AG09309 (cell line): ENCODE measurements around the gene SRRD.

ENCODE experiments used
- DNase-seq: peaks from one replicate; pipeline ENCODE4 v3.0.0-alpha.2; 2010; ENCODE audit warnings: low read depth
- H3K4me3 ChIP-seq: 2 replicates; pipeline ENCODE4 v1.5.1; 2011; ENCODE audit warnings: mild to moderate bottlenecking, low read depth, low read length, moderate library complexity; ENCODE audit not compliant: control insufficient read depth
- TF ChIP-seq, protein P1 (sequence below): IDR thresholded peaks from 2 replicates; pipeline ENCODE4 v1.5.1; 2011; ENCODE audit warnings: mild to moderate bottlenecking, low read depth, low read length, inconsistent platforms; ENCODE audit not compliant: insufficient read depth, control insufficient read depth; ENCODE audit errors: missing control alignments

SRRD gene

DNA sequence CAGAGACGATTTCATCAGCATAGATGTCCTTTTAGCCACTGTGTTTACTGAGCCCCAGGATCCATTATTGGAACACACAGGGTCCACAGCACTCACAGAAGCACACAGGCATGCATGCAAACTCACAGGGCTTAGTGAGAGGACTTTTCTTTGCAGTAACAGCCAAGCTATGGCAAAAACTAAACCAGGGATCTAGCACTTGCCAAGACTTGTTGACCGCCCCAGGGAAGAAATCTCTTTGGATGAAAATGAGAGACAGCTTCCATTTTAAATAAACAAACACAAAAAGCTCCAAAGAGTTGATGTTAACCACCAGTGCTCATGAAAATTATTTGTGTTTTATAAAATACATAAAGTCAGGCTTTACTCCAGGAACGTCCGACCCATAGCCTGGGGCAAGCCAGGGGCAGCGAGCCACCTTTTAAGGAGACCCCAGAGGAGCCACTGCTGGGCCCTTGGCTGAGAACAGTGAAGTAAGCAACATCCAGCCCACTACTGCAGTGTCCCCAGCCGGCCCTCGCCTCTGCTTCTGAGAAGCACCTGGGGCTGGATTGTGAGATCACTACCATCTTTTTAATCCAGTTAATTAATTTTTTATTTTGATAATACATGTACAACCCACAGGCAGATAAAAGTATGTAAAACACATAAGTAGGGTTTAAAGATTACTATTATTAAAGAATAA is 50.6 kb downstream of the SRRD start:
- H3K4me3 ChIP-seq = no peak overlapping the region
- DNase-seq = no peak
- TF ChIP-seq, protein P1, sequence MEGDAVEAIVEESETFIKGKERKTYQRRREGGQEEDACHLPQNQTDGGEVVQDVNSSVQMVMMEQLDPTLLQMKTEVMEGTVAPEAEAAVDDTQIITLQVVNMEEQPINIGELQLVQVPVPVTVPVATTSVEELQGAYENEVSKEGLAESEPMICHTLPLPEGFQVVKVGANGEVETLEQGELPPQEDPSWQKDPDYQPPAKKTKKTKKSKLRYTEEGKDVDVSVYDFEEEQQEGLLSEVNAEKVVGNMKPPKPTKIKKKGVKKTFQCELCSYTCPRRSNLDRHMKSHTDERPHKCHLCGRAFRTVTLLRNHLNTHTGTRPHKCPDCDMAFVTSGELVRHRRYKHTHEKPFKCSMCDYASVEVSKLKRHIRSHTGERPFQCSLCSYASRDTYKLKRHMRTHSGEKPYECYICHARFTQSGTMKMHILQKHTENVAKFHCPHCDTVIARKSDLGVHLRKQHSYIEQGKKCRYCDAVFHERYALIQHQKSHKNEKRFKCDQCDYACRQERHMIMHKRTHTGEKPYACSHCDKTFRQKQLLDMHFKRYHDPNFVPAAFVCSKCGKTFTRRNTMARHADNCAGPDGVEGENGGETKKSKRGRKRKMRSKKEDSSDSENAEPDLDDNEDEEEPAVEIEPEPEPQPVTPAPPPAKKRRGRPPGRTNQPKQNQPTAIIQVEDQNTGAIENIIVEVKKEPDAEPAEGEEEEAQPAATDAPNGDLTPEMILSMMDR = no peak

DNA sequence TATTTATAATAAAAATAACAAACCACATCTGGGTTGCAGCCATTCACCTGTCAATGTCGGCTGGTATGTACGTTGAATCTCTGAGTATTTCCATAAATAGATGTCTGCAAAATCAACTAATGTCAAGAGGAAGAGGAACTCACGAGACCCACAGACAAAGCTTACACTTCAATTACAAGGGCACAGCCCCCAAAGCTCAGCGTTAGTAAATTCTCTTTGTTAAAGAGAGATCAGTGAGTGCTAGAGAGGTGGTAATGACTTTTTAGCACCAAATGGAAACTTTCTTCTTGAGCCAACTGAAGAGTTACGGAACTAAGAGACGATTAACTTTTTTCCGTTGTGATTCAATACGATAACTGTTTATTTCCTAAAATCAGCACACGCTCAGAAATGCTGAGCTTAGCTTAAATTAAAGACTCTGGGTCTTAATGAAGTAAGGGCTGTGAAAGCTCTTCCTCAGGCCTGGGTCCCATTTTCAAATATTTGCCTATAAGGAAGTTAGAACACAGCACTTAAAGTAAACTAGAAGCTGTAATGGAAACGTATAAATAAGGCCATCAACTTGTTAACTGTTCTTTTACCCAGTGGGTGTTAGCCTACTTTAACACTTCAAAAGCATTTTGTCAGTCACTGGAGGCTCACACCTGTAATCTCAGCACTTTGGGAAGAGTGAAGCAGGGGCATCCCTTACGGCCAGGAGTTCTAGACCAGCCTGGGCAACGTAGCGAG is 51.4 kb downstream of the SRRD start:
- TF ChIP-seq, protein P1 = no peak
- no peak overlapping the region for H3K4me3 ChIP-seq
- DNase-seq = no peak

DNA sequence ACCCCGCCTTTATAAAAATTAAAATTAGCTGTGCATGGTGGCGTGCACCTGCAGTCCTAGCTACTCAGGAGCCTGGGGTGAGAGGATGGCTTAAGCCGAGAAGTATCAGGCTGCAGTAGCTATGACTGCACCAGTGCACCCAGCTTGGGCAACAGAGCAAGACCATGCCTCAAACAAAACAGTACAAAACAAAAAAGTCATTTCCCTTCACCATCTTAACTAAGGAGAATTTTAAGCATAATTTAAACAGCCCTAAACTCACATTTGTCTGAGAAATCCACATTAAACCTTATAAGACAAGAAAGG is 51.9 kb downstream of the SRRD start:
- no peak overlapping the region for H3K4me3 ChIP-seq
- no peak for DNase-seq
- TF ChIP-seq, protein P1 = no peak

DNA sequence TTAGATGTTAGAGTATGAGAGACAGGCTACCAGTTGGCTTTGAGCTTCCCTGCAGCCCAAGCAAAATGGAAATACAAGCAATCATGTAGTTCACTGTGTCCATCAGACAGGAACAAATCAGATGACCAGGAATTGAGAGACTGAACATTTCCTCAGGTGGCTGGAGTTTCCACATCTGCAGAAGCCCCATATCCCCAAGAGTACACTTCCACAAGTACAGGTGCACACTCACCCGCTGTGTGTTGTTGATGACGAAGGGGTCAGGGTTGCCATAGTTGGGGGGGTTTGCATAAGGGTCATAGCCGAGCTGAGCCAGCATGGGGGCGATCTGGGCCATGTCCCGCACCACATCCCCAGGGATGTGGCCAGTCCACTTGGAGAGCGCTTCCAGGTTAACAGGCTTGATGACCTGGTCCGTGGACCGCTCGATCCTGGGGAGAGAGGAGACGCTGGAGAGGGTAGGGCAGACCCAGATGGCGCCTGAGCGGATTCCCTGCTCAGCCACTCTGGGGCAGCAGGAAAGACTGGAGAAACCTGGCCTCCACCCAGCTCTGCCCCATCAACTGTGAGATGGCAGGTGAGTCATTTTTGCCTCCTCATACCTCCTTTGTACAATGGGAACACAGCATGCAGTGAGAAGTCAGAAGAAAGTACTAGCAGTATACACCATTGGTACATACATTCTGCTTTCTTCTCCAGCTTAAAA is 52.5 kb downstream of the SRRD start:
- TF ChIP-seq, protein P1 = no peak
- DNase-seq = no peak
- H3K4me3 ChIP-seq = no peak overlapping the region

DNA sequence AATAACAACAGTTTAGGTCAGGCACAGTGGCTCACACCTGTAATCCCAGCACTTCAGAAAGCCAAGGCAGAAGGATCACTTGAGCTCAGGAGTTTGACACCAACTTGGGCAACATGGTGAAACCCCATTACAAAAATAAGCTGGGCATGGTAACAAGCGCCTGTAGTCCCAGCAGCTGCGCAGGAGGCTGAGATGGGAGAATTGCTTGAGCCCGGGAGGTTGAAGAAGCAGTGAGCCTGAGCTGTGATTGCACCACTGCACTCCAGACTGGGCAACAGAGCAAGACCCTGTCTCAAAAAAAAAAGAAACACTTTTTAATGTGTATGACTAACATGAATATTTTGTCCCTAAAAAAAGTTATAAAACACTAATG is 53.1 kb downstream of the SRRD start:
- no peak overlapping the region for H3K4me3 ChIP-seq
- DNase-seq = no peak
- TF ChIP-seq, protein P1 = no peak

DNA sequence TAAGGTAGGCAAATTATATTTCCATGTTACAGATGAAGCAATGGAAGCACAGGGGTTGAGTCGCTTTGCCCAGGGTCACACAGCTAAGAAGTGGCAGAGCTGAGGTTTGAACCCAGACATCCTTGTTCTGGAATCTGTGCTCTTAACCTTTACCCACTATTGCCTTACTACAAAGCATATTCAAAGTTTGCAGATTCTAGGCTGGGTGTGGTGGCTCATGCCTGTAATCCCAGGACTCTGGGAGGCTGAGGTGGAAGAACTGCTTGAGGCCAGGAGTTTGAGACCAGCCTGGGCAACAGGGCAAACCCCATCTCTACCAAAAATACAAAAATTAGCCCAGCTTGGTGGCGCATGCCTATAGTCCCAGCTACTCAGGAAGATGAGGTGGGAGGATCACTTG is 56.4 kb downstream of the SRRD start:
- TF ChIP-seq, protein P1 = no peak
- no peak for DNase-seq
- no peak overlapping the region for H3K4me3 ChIP-seq
